ENCODE results near the gene KLF3. TPM values are rescaled to one million over a fixed set of nuclear protein-coding genes. Genes with fewer than 3 reads are reported as not detected.

The KLF3 gene
- total RNA-seq, 2 experiments from 2014 or later: 8.1 to 8.3 TPM

DNA sequence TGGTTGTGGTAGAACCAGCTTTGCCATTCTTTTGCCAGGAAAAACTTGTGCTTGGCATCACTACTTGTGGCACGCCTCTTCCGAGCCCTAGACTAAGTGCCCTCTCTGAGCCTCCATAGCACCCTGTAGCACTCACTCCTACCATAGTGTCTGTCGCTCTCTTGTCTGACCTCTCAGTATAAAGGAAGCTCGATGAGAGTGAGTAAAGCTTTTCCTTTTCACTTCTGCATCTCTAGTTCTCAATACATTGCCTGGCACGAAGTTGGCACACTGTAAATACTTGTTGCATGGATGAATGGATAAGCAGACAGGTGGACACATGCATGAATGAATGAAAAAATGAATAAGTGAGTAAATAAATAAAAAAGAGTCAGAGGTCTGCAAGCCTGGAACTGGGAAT lies 70.4 kb downstream of the KLF3 start:
- Mint-ChIP-seq H3K4me3 (no peak overlapping the region), H3K4me1 (ENCODE audit: low read depth) (peaks cover 13% of the 10 kb centered on the region), H3K9me3 (ENCODE audit: insufficient read depth) (no peaks in the 10 kb centered on the region), H3K27me3 (ENCODE audit: low read depth) (peaks cover 13% of the 10 kb centered on the region), H3K27ac (no peak overlapping the region), H3K36me3 (ENCODE audit: low read depth) (peaks cover 2% of the 10 kb centered on the region)
- CTCF ChIA-PET: interaction anchor here (0.6 to 1.2 kb wide), 5 partner anchors 24 to 1416 kb away, joined by 3 to 6 read pairs (median 3); partner anchors contain the start of gene TLR1
- no peak for ATAC-seq
- POLR2A ChIA-PET: no interaction called here
- DNase-seq: no peak

DNA sequence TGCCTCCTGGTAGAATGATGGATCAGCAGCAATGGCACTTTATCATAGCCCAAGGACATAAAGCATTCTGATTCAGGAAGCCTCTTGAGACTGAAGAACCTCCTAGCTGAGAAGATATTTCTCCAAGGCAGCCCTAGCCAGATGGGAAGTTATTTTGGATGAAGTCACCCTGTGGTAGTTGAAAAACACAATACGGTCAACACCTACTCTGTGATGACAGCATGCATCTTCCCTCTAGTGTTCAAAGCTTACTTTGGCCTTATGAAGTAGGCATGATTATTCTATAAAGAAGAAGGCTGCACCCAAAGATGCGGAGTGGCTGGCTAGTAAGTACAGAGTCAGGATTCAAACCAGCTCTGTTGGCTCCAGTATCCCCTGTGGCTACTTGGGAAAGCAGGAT lies 70.9 kb downstream of the KLF3 start:
- peaks cover 13% of the 10 kb centered on the region for H3K27me3 Mint-ChIP-seq (ENCODE audit: low read depth)
- no peak for DNase-seq
- no peak for ATAC-seq
- no peak overlapping the region for H3K4me3 Mint-ChIP-seq
- no peak overlapping the region for H3K27ac Mint-ChIP-seq
- peaks cover 2% of the 10 kb centered on the region for H3K36me3 Mint-ChIP-seq (ENCODE audit: low read depth)
- H3K4me1 Mint-ChIP-seq (ENCODE audit: low read depth): peaks cover 13% of the 10 kb centered on the region
- ChIA-PET POLR2A (no interaction called here), CTCF (interaction anchor here (0.6 to 1.2 kb wide), 6 partner anchors 24 to 1416 kb away, joined by 3 to 6 read pairs (median 4); partner anchors contain the start of gene TLR1)
- no peaks in the 10 kb centered on the region for H3K9me3 Mint-ChIP-seq (ENCODE audit: insufficient read depth)

DNA sequence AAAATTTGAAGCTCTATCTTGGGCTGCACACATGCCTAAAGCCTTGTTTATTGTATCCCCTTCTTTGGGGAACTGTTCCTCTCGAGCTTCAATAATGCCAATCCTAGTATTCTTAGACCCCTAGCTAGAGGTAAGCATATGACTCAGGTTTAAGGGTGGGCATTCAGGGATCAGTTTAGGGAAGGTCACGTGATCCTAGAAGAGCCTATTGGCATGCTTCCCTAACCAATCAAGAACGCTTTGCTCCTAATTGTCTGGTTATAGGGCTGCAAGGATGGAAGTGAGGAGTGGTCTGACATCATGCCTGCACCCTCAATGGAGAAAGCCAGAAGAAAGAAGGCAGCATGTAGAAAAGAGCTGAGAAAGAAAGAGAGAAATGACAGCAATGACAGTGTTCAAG lies 71.9 kb downstream of the KLF3 start:
- no peak for ATAC-seq
- H3K36me3 Mint-ChIP-seq (ENCODE audit: low read depth): peaks cover 2% of the 10 kb centered on the region
- no peaks in the 10 kb centered on the region for H3K9me3 Mint-ChIP-seq (ENCODE audit: insufficient read depth)
- ChIA-PET POLR2A (no interaction called here), CTCF (interaction anchor here (1.1 to 1.2 kb wide), 3 partner anchors 28 to 559 kb away, joined by 3 to 4 read pairs (median 4); no protein-coding TSS in a partner anchor)
- H3K4me3 Mint-ChIP-seq: no peak overlapping the region
- peaks cover 13% of the 10 kb centered on the region for H3K27me3 Mint-ChIP-seq (ENCODE audit: low read depth)
- DNase-seq: no peak
- H3K4me1 Mint-ChIP-seq (ENCODE audit: low read depth): peaks cover 9% of the 10 kb centered on the region
- H3K27ac Mint-ChIP-seq: no peak overlapping the region

DNA sequence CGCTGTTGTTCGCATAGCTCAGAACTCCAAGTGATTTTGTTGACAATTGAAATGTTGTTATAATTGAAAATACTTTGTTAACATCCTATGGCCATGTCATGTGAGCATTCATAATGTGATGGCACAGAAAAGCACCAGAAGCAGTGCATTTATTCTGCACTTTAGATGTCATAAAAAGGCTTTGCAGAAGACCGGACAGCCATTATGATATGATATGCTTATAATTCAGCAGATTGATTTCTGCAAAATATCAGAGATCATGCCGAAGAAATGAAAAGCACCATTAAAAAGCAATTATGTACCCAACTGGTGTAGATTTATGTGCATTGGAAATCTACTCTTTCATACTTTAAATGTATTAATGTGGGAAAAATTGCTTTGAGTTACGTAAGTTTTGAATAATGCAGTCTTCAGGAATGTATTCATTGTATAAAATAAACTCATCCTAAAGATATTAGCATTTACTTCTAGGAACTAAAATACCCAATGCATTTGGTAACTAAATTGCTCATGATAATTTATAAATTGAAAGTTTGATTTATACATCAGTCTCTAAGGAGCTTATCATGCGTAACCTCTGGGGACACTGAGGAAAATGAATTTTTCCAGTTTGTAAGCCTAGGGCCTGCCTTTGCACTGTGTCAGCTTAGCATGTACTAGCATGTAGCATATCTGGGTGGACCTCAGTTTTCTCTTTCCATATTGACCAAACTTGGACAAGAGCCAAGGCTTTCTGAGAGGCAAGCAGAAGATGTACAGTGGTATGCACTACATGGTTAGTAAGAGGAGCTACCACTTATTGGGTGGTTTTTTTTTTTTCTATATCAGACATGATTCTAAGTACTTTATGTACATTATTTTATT lies 75.2 kb downstream of the KLF3 start:
- no peaks in the 10 kb centered on the region for H3K9me3 Mint-ChIP-seq (ENCODE audit: insufficient read depth)
- H3K4me3 Mint-ChIP-seq: no peak overlapping the region
- H3K27ac Mint-ChIP-seq: no peak overlapping the region
- ChIA-PET CTCF (interaction anchor here (1.1 to 2.3 kb wide), 2 partner anchors 43 to 559 kb away, joined by 3 to 13 read pairs; partner anchors contain the start of gene TLR10), POLR2A (no interaction called here)
- H3K36me3 Mint-ChIP-seq (ENCODE audit: low read depth): no peaks in the 10 kb centered on the region
- ATAC-seq (no peak), DNase-seq (no peak)
- peaks cover 5% of the 10 kb centered on the region for H3K4me1 Mint-ChIP-seq (ENCODE audit: low read depth)
- H3K27me3 Mint-ChIP-seq (ENCODE audit: low read depth): peaks cover 6% of the 10 kb centered on the region

DNA sequence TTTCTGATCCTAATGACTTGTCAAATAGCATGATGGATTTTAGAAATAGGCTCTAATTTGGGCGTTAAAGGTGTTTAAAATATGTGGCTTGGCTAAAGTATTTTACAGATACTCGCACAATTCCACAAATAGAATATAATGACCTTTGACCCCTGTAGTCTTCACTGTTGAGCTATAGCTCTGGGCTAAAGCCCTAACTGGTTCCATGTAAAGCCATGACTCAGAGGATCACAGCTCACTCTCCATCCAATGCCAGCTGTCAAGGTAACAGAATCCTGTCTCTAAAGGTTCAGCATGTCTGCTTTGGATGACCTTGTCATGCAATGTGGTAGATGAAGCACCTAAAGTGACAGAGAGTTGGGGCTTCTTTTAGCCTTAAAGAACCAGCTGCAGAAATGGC lies 76.3 kb downstream of the KLF3 start:
- DNase-seq: no peak
- Mint-ChIP-seq H3K4me1 (ENCODE audit: low read depth) (peaks cover 5% of the 10 kb centered on the region), H3K9me3 (ENCODE audit: insufficient read depth) (no peaks in the 10 kb centered on the region), H3K27ac (no peak overlapping the region), H3K4me3 (no peak overlapping the region), H3K36me3 (ENCODE audit: low read depth) (no peaks in the 10 kb centered on the region), H3K27me3 (ENCODE audit: low read depth) (peaks cover 6% of the 10 kb centered on the region)
- no peak for ATAC-seq
- CTCF ChIA-PET: interaction anchor here (0.9 to 2.3 kb wide), 5 partner anchors 9 to 678 kb away, joined by 3 to 13 read pairs (median 3); partner anchors contain the start of gene TLR10
- POLR2A ChIA-PET: no interaction called here

DNA sequence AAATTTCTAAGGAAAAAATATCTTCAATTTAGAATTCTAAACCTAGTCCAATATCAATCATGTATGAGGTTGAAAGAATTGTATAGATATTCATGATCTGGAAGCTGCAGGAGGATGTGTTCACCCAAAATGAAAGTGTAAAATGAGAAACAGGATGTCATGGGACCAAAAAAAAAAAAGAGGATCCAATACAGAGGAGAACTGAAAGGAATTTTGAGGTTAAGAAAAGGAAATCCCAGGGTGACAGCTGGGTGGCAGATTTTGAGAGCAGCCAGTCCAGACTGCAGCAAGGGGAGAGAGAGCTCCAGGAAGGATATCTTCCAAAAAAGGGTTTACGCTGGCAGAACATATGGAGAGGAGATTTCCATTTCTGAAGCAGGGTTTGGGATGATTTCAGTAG lies 79.9 kb downstream of the KLF3 start:
- ATAC-seq (no peak), DNase-seq (no peak)
- Mint-ChIP-seq H3K4me3 (no peak overlapping the region), H3K4me1 (ENCODE audit: low read depth) (peaks cover 5% of the 10 kb centered on the region), H3K36me3 (ENCODE audit: low read depth) (peaks cover 9% of the 10 kb centered on the region), H3K27ac (no peak overlapping the region), H3K27me3 (ENCODE audit: low read depth) (no peaks in the 10 kb centered on the region), H3K9me3 (ENCODE audit: insufficient read depth) (peaks cover 16% of the 10 kb centered on the region)
- POLR2A ChIA-PET: no interaction called here
- CTCF ChIA-PET: interaction anchor here (1.0 to 1.4 kb wide), 4 partner anchors 16 to 423 kb away, joined by 3 read pairs; partner anchors contain the start of gene TLR10

DNA sequence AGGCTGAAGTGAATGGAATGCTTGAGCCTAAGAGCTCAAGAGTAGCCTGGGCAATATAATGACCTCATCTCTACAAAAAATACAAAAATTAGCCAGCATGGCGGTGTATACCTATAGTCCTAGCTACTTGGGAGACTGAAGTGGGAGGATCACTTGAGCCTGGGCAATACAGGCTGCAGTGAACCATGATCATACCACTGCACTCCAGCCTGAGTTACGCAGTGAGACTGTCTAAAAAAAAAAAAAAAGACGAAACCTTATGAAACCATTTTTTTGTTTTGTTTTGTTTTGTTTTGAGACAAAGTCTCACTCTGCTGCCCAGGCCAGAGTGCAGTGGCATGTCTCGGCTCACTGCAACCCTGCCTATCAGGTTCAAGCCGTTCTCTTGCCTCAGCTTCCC lies 81.9 kb downstream of the KLF3 start:
- POLR2A ChIA-PET: interaction anchor here (0.6 kb wide), 1 partner anchor 14 kb away, joined by 3 read pairs; no protein-coding TSS in a partner anchor
- ATAC-seq (no peak), DNase-seq (no peak)
- no peak overlapping the region for H3K4me3 Mint-ChIP-seq
- CTCF ChIA-PET: no interaction called here
- peaks cover 5% of the 10 kb centered on the region for H3K4me1 Mint-ChIP-seq (ENCODE audit: low read depth)
- H3K27ac Mint-ChIP-seq: no peak overlapping the region
- no peaks in the 10 kb centered on the region for H3K27me3 Mint-ChIP-seq (ENCODE audit: low read depth)
- peaks cover 16% of the 10 kb centered on the region for H3K9me3 Mint-ChIP-seq (ENCODE audit: insufficient read depth)
- H3K36me3 Mint-ChIP-seq (ENCODE audit: low read depth): peaks cover 9% of the 10 kb centered on the region

DNA sequence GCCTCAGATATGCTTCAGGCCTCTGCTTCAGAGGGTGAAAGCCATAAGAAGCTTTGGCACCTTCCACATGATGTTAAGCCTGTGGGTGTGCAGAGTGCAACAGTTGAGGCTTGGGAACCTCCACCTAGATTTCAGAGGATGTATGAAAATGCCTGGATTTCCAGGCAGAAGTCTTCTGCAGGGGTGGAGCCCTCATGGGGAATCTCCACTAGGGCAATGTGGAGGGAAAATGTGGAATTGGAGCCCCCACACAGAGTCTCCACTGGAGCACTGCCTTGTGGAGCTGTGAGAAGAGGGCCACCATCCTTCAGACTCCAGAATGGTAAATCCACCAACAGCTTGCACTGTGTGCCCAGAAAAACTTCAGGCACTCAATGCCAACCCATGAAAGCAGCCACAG lies 83.6 kb downstream of the KLF3 start:
- DNase-seq: no peak
- Mint-ChIP-seq H3K4me1 (ENCODE audit: low read depth) (peaks cover 5% of the 10 kb centered on the region), H3K36me3 (ENCODE audit: low read depth) (peaks cover 9% of the 10 kb centered on the region), H3K4me3 (no peak overlapping the region), H3K9me3 (ENCODE audit: insufficient read depth) (peaks cover 16% of the 10 kb centered on the region), H3K27ac (no peak overlapping the region), H3K27me3 (ENCODE audit: low read depth) (no peaks in the 10 kb centered on the region)
- no peak for ATAC-seq
- ChIA-PET POLR2A (no interaction called here), CTCF (no interaction called here)

DNA sequence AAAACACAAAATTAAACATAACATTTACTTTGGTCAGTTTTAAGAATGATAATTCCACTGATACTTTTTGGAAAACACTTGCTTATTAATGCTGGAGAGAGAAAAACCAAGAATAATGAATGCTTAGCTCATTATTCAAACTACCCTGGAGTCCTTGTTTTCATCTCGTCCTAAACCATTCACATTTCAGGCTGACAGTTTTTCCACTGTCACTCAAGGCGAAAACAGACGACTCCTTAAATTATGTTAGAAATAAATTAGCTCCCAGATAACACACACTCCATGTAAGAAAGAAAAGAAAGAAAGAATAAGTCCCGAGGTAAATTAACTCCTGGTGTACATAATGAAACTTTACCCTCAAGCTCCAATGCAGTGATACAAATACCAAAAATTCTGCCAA lies 85.3 kb downstream of the KLF3 start:
- CTCF ChIA-PET: interaction anchor here (1.2 kb wide), 1 partner anchor 74 kb away, joined by 3 read pairs; no protein-coding TSS in a partner anchor
- DNase-seq (no peak), ATAC-seq (no peak)
- H3K4me3 Mint-ChIP-seq: no peak overlapping the region
- POLR2A ChIA-PET: no interaction called here
- no peak overlapping the region for H3K27ac Mint-ChIP-seq
- peaks cover 9% of the 10 kb centered on the region for H3K36me3 Mint-ChIP-seq (ENCODE audit: low read depth)
- no peaks in the 10 kb centered on the region for H3K4me1 Mint-ChIP-seq (ENCODE audit: low read depth)
- peaks cover 16% of the 10 kb centered on the region for H3K9me3 Mint-ChIP-seq (ENCODE audit: insufficient read depth)
- no peaks in the 10 kb centered on the region for H3K27me3 Mint-ChIP-seq (ENCODE audit: low read depth)

Other genes with a start within 250 kb of the KLF3 start
- under 1 TPM in 1 of 2 experiments, not detected in 1; 0.08 TPM for gene TLR10, start 118.8 kb downstream of the KLF3 start, total RNA-seq
- 1 to 10 TPM; 8.1 to 9.6 TPM for gene TLR1, start 140.6 kb downstream of the KLF3 start, total RNA-seq
- gene TLR6, start 192.6 kb downstream of the KLF3 start, total RNA-seq: 1 to 10 TPM; 3.1 to 3.2 TPM
- under 1 TPM; 0.50 to 0.60 TPM for gene FAM114A1, start 203.6 kb downstream of the KLF3 start, total RNA-seq

Measured in activated CD8-positive, alpha-beta T cell treated with anti-CD3 and anti-CD28 coated beads, Interleukin-2, amount 10 ng/mL, durations not matched to agents 7 days and 5 days (primary cell).